Hepatocyte (in vitro differentiated cells): ENCODE measurements around the gene ZCCHC9.

Experiments
- CTCF ChIP-seq: fragments of 200-600 bp; sonication (generic); IDR thresholded peaks from 2 replicates; pipeline ENCODE4 v1.5.1; 2016; ENCODE audit warnings: antibody characterized with exemption, mild to moderate bottlenecking; ENCODE audit not compliant: poor library complexity
- EZH2 ChIP-seq: fragments of 200-600 bp; sonication (generic); IDR thresholded peaks from 2 replicates; pipeline ENCODE4 v1.6.1; 2016; ENCODE audit warnings: antibody characterized with exemption, mild to moderate bottlenecking, borderline replicate concordance
- EZH2phosphoT487 ChIP-seq: fragments of 200-600 bp; sonication (generic); IDR thresholded peaks from one replicate; pipeline ENCODE4 v1.6.1; 2018; ENCODE audit warnings: antibody characterized with exemption, mild to moderate bottlenecking, low read depth, moderate library complexity; ENCODE audit not compliant: unreplicated experiment, severe bottlenecking

GRCh38 chr5:81252904-81253303, 48.5 kb upstream of the ZCCHC9 start:
- no peak for TF ChIP-seq CTCF
- no peak for TF ChIP-seq EZH2
- TF ChIP-seq EZH2phosphoT487 = no peak
